ENCODE results near the gene MAFG. TPM values are rescaled to one million over a fixed set of nuclear protein-coding genes. Genes with fewer than 3 reads are reported as not detected.

The MAFG gene
- total RNA-seq, 4 donors from 2014 or later: 17.1 to 21.1 (median 19.0) TPM

- TF ChIP-seq POLR2A (IDR thresholded peaks at IDR 0.05) (no peak), CTCF (IDR thresholded peaks at IDR 0.05) (no peak), EP300 (IDR thresholded peaks at IDR 0.05) (no peak), POLR2AphosphoS5 (IDR thresholded peaks at IDR 0.05) (no peak)
- Histone ChIP-seq H3K4me3 (peak overlapping the region; percentile 47), H3K9me3 (no peaks in the 10 kb centered on the region), H3K36me3 (no peaks in the 10 kb centered on the region), H3K27me3 (peaks cover 70% of the 10 kb centered on the region), H3K4me1 (peaks cover 32% of the 10 kb centered on the region), H3K27ac (no peak overlapping the region)
- no peak for DNase-seq (ENCODE audit: low spot score in 2 of 2)
- WGBS: 4% methylated on average over 31 of the region's 98 CpGs
These were observed 32.8 kb upstream of the MAFG start for GRCh38 chr17:81960130-81960958.

GRCh38 chr17:81959362-81960129 is 32.0 kb upstream of the MAFG start:
- peaks cover 70% of the 10 kb centered on the region for H3K27me3 ChIP-seq
- H3K36me3 ChIP-seq: no peaks in the 10 kb centered on the region
- no peak overlapping the region for H3K27ac ChIP-seq
- peak; percentile 91 to 94 for TF ChIP-seq CTCF (IDR thresholded peaks at IDR 0.05)
- no peak for TF ChIP-seq EP300 (IDR thresholded peaks at IDR 0.05)
- no peak for DNase-seq (ENCODE audit: low spot score in 2 of 2)
- 5% methylated on average over 4 of the region's 112 CpGs for WGBS
- H3K4me3 ChIP-seq: peak overlapping the region; percentile 47
- H3K9me3 ChIP-seq: no peaks in the 10 kb centered on the region
- peaks cover 32% of the 10 kb centered on the region for H3K4me1 ChIP-seq

GRCh38 chr17:81958633-81959342 is 31.3 kb upstream of the MAFG start:
- no peaks in the 10 kb centered on the region for H3K9me3 ChIP-seq
- no peaks in the 10 kb centered on the region for H3K36me3 ChIP-seq
- 69% methylated on average over 12 of the region's 15 CpGs for WGBS
- H3K27me3 ChIP-seq: peaks cover 65% of the 10 kb centered on the region
- peaks cover 32% of the 10 kb centered on the region for H3K4me1 ChIP-seq
- H3K4me3 ChIP-seq: no peak overlapping the region
- DNase-seq (ENCODE audit: low spot score in 2 of 2): no peak
- H3K27ac ChIP-seq: no peak overlapping the region
- no peak for TF ChIP-seq EP300 (IDR thresholded peaks at IDR 0.05)
- TF ChIP-seq CTCF (IDR thresholded peaks at IDR 0.05): no peak
- TF ChIP-seq POLR2A (IDR thresholded peaks at IDR 0.05): no peak
- no peak for TF ChIP-seq POLR2AphosphoS5 (IDR thresholded peaks at IDR 0.05)

- Histone ChIP-seq H3K9me3 (no peaks in the 10 kb centered on the region), H3K4me1 (peaks cover 32% of the 10 kb centered on the region), H3K36me3 (no peaks in the 10 kb centered on the region), H3K27me3 (peaks cover 59% of the 10 kb centered on the region), H3K27ac (no peak overlapping the region), H3K4me3 (no peak overlapping the region)
- no peak for TF ChIP-seq POLR2AphosphoS5 (IDR thresholded peaks at IDR 0.05)
- TF ChIP-seq EP300 (IDR thresholded peaks at IDR 0.05): no peak
- no peak for TF ChIP-seq CTCF (IDR thresholded peaks at IDR 0.05)
- no peak for TF ChIP-seq POLR2A (IDR thresholded peaks at IDR 0.05)
- no peak for DNase-seq (ENCODE audit: low spot score in 2 of 2)
- WGBS: 80% methylated on average over 19 of the region's 19 CpGs
These were observed 30.3 kb upstream of the MAFG start for GRCh38 chr17:81957691-81958432.

Measured in suprapubic skin (tissue), 4 donors.